PC-9 (cell line): Measurements from ENCODE around the gene CHD5. TPM values are rescaled to one million over a fixed set of nuclear protein-coding genes. Genes with fewer than 3 reads are reported as not detected.

Experiments used
- BruUV-seq: library from RNA; stranded (reverse); fragments of 400-500 nt; replicated peaks from 2 replicates; lab custom pipeline; 2021; lab: Mats Ljungman, UMichigan
- CTCF ChIA-PET: fragments of 300-600 bp; sonication (Branson Sonifier 250); formaldehyde crosslinking; loops from one replicate; lab custom pipeline; 2022; ENCODE audit warnings: antibody characterized with exemption; lab: Charles Lee
- POLR2A ChIA-PET: fragments of 300-600 bp; sonication (Branson Sonifier 250); formaldehyde crosslinking; loops from one replicate; lab custom pipeline; 2022; ENCODE audit warnings: antibody characterized with exemption; ENCODE audit not compliant: unreplicated experiment; lab: Charles Lee
- DNase-seq, 2 experiments: peaks; one replicate each; pipeline versions ENCODE4 v3.0.0 to v3.0.0-alpha.2; 2015 to 2022; ENCODE audit warnings: mixed read lengths in 1 of 2
- H2AFZ ChIP-seq: fragments of 200-600 bp; sonication (generic); 2 replicates; pipeline ENCODE4 v1.8.1; 2017; ENCODE audit warnings: antibody characterized with exemption
- H3F3A ChIP-seq: fragments of 200-600 bp; sonication (generic); 2 replicates; pipeline ENCODE4 v1.8.1; 2017; ENCODE audit warnings: antibody characterized with exemption, mild to moderate bottlenecking, low read depth; ENCODE audit not compliant: insufficient read depth
- H3K27ac ChIP-seq: fragments of 200-600 bp; sonication (generic); 2 replicates; pipeline ENCODE4 v1.6.1; 2016; ENCODE audit warnings: mixed run types
- H3K27me3 ChIP-seq: fragments of 200-600 bp; sonication (generic); 2 replicates; pipeline ENCODE4 v1.6.1; 2016; ENCODE audit warnings: low read depth, mixed run types; ENCODE audit not compliant: insufficient read depth
- H3K36me3 ChIP-seq: fragments of 200-600 bp; sonication (generic); 2 replicates; pipeline ENCODE4 v1.6.1; 2016; ENCODE audit warnings: low read depth, mixed run types
- H3K4me1 ChIP-seq: fragments of 200-600 bp; sonication (generic); replicated peaks from 2 replicates; pipeline ENCODE4 v1.6.1; 2016; ENCODE audit warnings: mixed run types; ENCODE audit not compliant: insufficient read depth
- H3K4me2 ChIP-seq: fragments of 200-600 bp; sonication (generic); 2 replicates; pipeline ENCODE4 v1.6.1; 2017; ENCODE audit warnings: mixed run types
- H3K4me3 ChIP-seq: fragments of 200-600 bp; sonication (generic); 2 replicates; pipeline ENCODE4 v1.6.1; 2016; ENCODE audit warnings: mixed run types
- H3K79me2 ChIP-seq: fragments of 200-600 bp; sonication (generic); 2 replicates; pipeline ENCODE4 v1.6.1; 2017; ENCODE audit warnings: low read depth, mixed run types
- H3K9me2 ChIP-seq: fragments of 200-600 bp; sonication (generic); 2 replicates; pipeline ENCODE4 v1.8.1; 2017; ENCODE audit warnings: mild to moderate bottlenecking; ENCODE audit not compliant: insufficient read depth
- H3K9me3 ChIP-seq: fragments of 200-600 bp; sonication (generic); 2 replicates; pipeline ENCODE4 v1.8.1; 2016; ENCODE audit warnings: low read depth; ENCODE audit not compliant: insufficient read depth
- H4K20me1 ChIP-seq: fragments of 200-600 bp; sonication (generic); 2 replicates; pipeline ENCODE4 v1.8.1; 2017; ENCODE audit not compliant: insufficient read depth
- EZH2 ChIP-seq: fragments of 200-600 bp; sonication (generic); IDR thresholded peaks from 2 replicates; pipeline ENCODE4 v1.8.0; 2017; ENCODE audit warnings: antibody characterized with exemption, low read depth
- intact Hi-C: fragments of 100-400 bp; cut with micrococcal nuclease; formaldehyde crosslinking; loops from one replicate; pipeline ENCODE4 v1.10.0; 2022; ENCODE audit not compliant: unreplicated experiment
- total RNA-seq: library from RNA; stranded (reverse); gene quantifications from 2 replicates; pipeline ENCODE4 v1.2.3, GENCODE V29; 2021
- TF ChIP-seq, protein P1 (sequence below): fragments of 200-600 bp; sonication (generic); conservative IDR thresholded peaks from 2 replicates; pipeline ENCODE4 v1.6.1; 2017; ENCODE audit warnings: mixed run types, antibody characterized with exemption, mild to moderate bottlenecking, moderate library complexity

The CHD5 gene
- total RNA-seq, 1 experiment from 2014 or later, result 0.50 TPM

GRCh38 chr1:6209661-6210580, 29.8 kb upstream of the CHD5 start:
- BruUV-seq, result no TSS peak
- Histone ChIP-seq H3K4me3 (no peak overlapping the region), H3F3A (no peaks in the 10 kb centered on the region), H3K79me2 (peaks cover 15% of the 10 kb centered on the region), H3K9me2 (no peaks in the 10 kb centered on the region), H2AFZ (no peak overlapping the region), H3K27me3 (no peaks in the 10 kb centered on the region), H3K36me3 (no peaks in the 10 kb centered on the region), H4K20me1 (no peaks in the 10 kb centered on the region), H3K27ac (no peak overlapping the region), H3K9me3 (no peaks in the 10 kb centered on the region), H3K4me1 (0 out of 2 replicates have a peak, but pooled peaks cover 2% of the 10 kb centered on the region), H3K4me2 (no peak overlapping the region)
- intact Hi-C loops, result no loop called here
- CTCF ChIA-PET, result no interaction called here
- DNase-seq, result no peak
- POLR2A ChIA-PET, result no interaction called here
- TF ChIP-seq EZH2, result no peak
- TF ChIP-seq, protein P1, sequence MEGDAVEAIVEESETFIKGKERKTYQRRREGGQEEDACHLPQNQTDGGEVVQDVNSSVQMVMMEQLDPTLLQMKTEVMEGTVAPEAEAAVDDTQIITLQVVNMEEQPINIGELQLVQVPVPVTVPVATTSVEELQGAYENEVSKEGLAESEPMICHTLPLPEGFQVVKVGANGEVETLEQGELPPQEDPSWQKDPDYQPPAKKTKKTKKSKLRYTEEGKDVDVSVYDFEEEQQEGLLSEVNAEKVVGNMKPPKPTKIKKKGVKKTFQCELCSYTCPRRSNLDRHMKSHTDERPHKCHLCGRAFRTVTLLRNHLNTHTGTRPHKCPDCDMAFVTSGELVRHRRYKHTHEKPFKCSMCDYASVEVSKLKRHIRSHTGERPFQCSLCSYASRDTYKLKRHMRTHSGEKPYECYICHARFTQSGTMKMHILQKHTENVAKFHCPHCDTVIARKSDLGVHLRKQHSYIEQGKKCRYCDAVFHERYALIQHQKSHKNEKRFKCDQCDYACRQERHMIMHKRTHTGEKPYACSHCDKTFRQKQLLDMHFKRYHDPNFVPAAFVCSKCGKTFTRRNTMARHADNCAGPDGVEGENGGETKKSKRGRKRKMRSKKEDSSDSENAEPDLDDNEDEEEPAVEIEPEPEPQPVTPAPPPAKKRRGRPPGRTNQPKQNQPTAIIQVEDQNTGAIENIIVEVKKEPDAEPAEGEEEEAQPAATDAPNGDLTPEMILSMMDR, result no peak

DNA sequence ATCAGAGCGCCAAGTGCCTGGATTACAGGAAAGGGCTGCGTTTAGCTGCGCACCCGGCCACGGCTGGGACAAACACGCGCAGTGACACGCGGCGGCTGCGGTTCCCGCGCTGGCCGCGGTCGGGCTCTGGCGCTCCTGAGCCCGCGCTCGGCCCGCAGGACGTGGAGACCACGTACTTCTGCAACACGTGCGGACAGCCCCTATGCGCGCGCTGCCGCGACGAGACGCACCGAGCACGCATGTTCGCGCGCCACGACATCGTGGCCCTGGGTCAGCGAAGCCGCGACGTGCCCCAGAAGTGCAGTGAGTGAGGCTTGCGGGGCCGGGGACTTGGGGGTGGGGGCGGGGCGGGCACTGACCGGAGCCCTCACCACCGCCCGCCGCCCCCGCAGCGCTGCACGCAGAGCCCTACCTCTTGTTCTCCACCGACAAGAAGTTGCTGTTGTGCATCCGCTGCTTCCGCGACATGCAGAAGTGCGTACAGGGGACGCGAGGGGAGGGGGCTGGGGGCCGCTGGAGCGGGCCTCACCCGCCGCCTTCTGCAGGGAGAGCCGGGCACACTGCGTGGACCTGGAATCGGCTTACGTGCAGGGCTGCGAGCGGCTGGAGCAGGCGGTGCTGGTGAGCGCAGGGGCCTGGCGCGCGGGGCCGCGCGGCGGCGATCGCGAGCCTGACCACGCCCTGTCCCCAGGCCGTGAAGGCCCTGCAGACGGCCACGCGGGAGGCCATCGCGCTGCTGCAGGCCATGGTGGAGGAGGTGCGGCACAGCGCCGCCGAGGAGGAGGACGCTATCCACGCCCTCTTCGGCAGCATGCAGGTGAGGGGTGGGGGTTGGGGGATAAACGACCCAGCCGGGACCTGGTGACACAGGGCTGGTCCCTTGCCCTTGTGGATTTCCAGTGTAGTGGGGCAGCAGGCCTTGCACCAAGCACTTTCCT, 28.9 kb upstream of the CHD5 start:
- no peaks in the 10 kb centered on the region for H3F3A ChIP-seq
- no peak overlapping the region for H3K4me3 ChIP-seq
- H3K9me2 ChIP-seq, result no peaks in the 10 kb centered on the region
- no peak for TF ChIP-seq EZH2
- TF ChIP-seq, protein P1, result no peak
- no peaks in the 10 kb centered on the region for H3K9me3 ChIP-seq
- H3K36me3 ChIP-seq, result no peaks in the 10 kb centered on the region
- no peak for DNase-seq
- peaks cover 15% of the 10 kb centered on the region for H3K79me2 ChIP-seq
- H3K27me3 ChIP-seq, result no peaks in the 10 kb centered on the region
- POLR2A ChIA-PET, result no interaction called here
- no TSS peak for BruUV-seq
- no peak overlapping the region for H3K4me2 ChIP-seq
- H3K4me1 ChIP-seq, result 0 out of 2 replicates have a peak, but pooled peaks cover 6% of the 10 kb centered on the region
- CTCF ChIA-PET, result no interaction called here
- no peak overlapping the region for H2AFZ ChIP-seq
- intact Hi-C loops, result no loop called here
- H4K20me1 ChIP-seq, result no peaks in the 10 kb centered on the region
- H3K27ac ChIP-seq, result no peak overlapping the region

- no peaks in the 10 kb centered on the region for H3K27me3 ChIP-seq
- H2AFZ ChIP-seq, result no peak overlapping the region
- H3F3A ChIP-seq, result no peaks in the 10 kb centered on the region
- H3K79me2 ChIP-seq, result peaks cover 15% of the 10 kb centered on the region
- no peak overlapping the region for H3K4me3 ChIP-seq
- no TSS peak for BruUV-seq
- TF ChIP-seq EZH2, result no peak
- TF ChIP-seq, protein P1, result no peak
- no peak overlapping the region for H3K27ac ChIP-seq
- no peaks in the 10 kb centered on the region for H3K9me3 ChIP-seq
- H3K9me2 ChIP-seq, result no peaks in the 10 kb centered on the region
- H4K20me1 ChIP-seq, result no peaks in the 10 kb centered on the region
- ChIA-PET POLR2A (interaction anchor here (0.6 kb wide), 1 partner anchor 50 kb away, joined by 3 read pairs; no protein-coding TSS in a partner anchor), CTCF (interaction anchor here (0.5 kb wide), 1 partner anchor 232 kb away, joined by 3 read pairs; no protein-coding TSS in a partner anchor)
- no peak overlapping the region for H3K4me2 ChIP-seq
- 0 out of 2 replicates have a peak, but pooled peaks cover 6% of the 10 kb centered on the region for H3K4me1 ChIP-seq
- intact Hi-C loops, result no loop called here
- DNase-seq, result no peak
- no peaks in the 10 kb centered on the region for H3K36me3 ChIP-seq
Measured at GRCh38 chr1:6207921-6208320, 27.8 kb upstream of the CHD5 start.
